GM12878 (cell line): ENCODE results near the gene ITPRIPL1. TPM values are rescaled to one million over a fixed set of nuclear protein-coding genes. Genes with fewer than 3 reads are reported as not detected.

Experiments used
- ASH2L ChIP-seq: fragments of 300-600, 200-600 bp; sonication (generic); IDR thresholded peaks from 2 replicates; pipeline ENCODE4 v1.6.1; 2017; ENCODE audit warnings: low read depth, mild to moderate bottlenecking, borderline replicate concordance
- ATF2 ChIP-seq: IDR thresholded peaks from 2 replicates; pipeline ENCODE4 v1.6.1; 2012; ENCODE audit warnings: low read length, inconsistent platforms
- CBX3 ChIP-seq: fragments of 200-600 bp; sonication (generic); IDR thresholded peaks from 2 replicates; pipeline ENCODE4 v1.6.1; 2016; ENCODE audit warnings: low read depth, borderline replicate concordance
- CREB1 ChIP-seq: IDR thresholded peaks from 2 replicates; pipeline ENCODE4 v1.6.1; 2012; ENCODE audit warnings: low read depth, mild to moderate bottlenecking, inconsistent platforms
- DPF2 ChIP-seq: fragments of 450-650 bp; IDR thresholded peaks from 2 replicates; pipeline ENCODE4 v1.6.1; 2017; ENCODE audit warnings: mild to moderate bottlenecking
- E4F1 ChIP-seq: fragments of 450-650 bp; IDR thresholded peaks from 2 replicates; pipeline ENCODE4 v1.6.1; 2018; ENCODE audit warnings: borderline replicate concordance, mild to moderate bottlenecking; ENCODE audit not compliant: partially characterized antibody
- HCFC1 ChIP-seq: fragments of 150-350 bp; IDR thresholded peaks from 2 replicates; pipeline ENCODE4 v1.6.1; 2014; ENCODE audit warnings: low read length
- HDGF ChIP-seq: fragments of 450-650 bp; IDR thresholded peaks from 2 replicates; pipeline ENCODE4 v1.6.1; 2016; ENCODE audit warnings: antibody characterized with exemption
- IKZF1 ChIP-seq: fragments of 450-650 bp; conservative IDR thresholded peaks from 2 replicates; pipeline ENCODE4 v1.6.1; 2017; ENCODE audit warnings: antibody characterized with exemption, mild to moderate bottlenecking
- IRF4 ChIP-seq: IDR thresholded peaks from 2 replicates; pipeline ENCODE4 v1.6.1; 2011; ENCODE audit warnings: low read depth, low read length
- MAX ChIP-seq: IDR thresholded peaks from 2 replicates; pipeline ENCODE4 v1.6.1; 2012; ENCODE audit warnings: low read depth, low read length, improper control_type of control experiment
- NFIC ChIP-seq: IDR thresholded peaks from 2 replicates; pipeline ENCODE4 v1.6.1; 2012; ENCODE audit warnings: low read depth, mild to moderate bottlenecking, inconsistent platforms, low read length, moderate library complexity
- NR2F1 ChIP-seq: fragments of 450-650 bp; conservative IDR thresholded peaks from 2 replicates; pipeline ENCODE4 v1.6.1; 2017; ENCODE audit warnings: mild to moderate bottlenecking
- PML ChIP-seq: IDR thresholded peaks from 2 replicates; pipeline ENCODE4 v1.6.1; 2012; ENCODE audit warnings: low read length, inconsistent platforms
- PRDM15 ChIP-seq: fragments of 450-650 bp; formaldehyde crosslinking; IDR thresholded peaks from 2 replicates; pipeline ENCODE4 v1.4.0; 2020; ENCODE audit warnings: mild to moderate bottlenecking, moderate library complexity
- REST ChIP-seq: IDR thresholded peaks from 2 replicates; pipeline ENCODE4 v1.6.1; 2012; ENCODE audit warnings: mild to moderate bottlenecking, low read depth, low read length
- RFX5 ChIP-seq: IDR thresholded peaks from 2 replicates; pipeline ENCODE4 v1.6.1; 2011; ENCODE audit warnings: low read depth, low read length, improper control_type of control experiment
- SIN3A ChIP-seq: IDR thresholded peaks from 2 replicates; pipeline ENCODE4 v1.6.1; 2012; ENCODE audit warnings: low read depth, low read length, improper control_type of control experiment
- SUPT20H ChIP-seq: IDR thresholded peaks from 2 replicates; pipeline ENCODE4 v1.6.1; 2011; ENCODE audit warnings: low read depth, mild to moderate bottlenecking, low read length, moderate library complexity, borderline replicate concordance; ENCODE audit not compliant: control insufficient read depth
- TAF1 ChIP-seq: IDR thresholded peaks from 2 replicates; pipeline ENCODE4 v1.6.1; 2011; ENCODE audit warnings: mild to moderate bottlenecking, low read depth, low read length, borderline replicate concordance
- TBL1XR1 ChIP-seq: IDR thresholded peaks from 2 replicates; pipeline ENCODE4 v1.6.1; 2012; ENCODE audit warnings: low read depth, low read length, improper control_type of control experiment
- ZNF622 ChIP-seq: fragments of 450-650 bp; IDR thresholded peaks from 2 replicates; pipeline ENCODE4 v1.6.1; 2017; ENCODE audit warnings: mild to moderate bottlenecking, inconsistent platforms
- polyA plus RNA-seq, 11 experiments: library from polyadenylated mRNA; depleted of rRNA in 4 of 11; unstranded in 6 of 11; stranded (reverse) in 5 of 11; fragments of >200 nt; fragmentation: Nextera tagmentation in 4 of 11; fragmentation: Illumina TruSeq in 1 of 11; extraction: Ambion mirVana in 4 of 11; extraction: Trizol in 1 of 11; gene quantifications; 1 replicate in 1 of 11; 2 replicates in 10 of 11; pipeline versions ENCODE4 v1.2.1 to v1.2.3, GENCODE V29; 2011 to 2016; ENCODE audit warnings: inconsistent platforms in 2 of 11, missing spikeins in 2 of 11, low read depth in 1 of 11
- total RNA-seq, 4 experiments: library from RNA; depleted of rRNA in 3 of 4; stranded (reverse); fragments of >200 nt in 3 of 4; fragmentation: Illumina TruSeq in 1 of 4; extraction: Trizol in 1 of 4; gene quantifications; 2 replicates each; pipeline versions ENCODE4 v1.2.1 to v1.2.3, GENCODE V29; 2013 to 2021

The ITPRIPL1 gene
- total and polyA plus RNA-seq, 10 of the 15 experiments (the other 5 are each of a cell fraction or from before 2014, with no cell fraction given) = 4.9 to 28.7 (median 14.3) TPM

- TF ChIP-seq REST (no peak), ATF2 (peak; percentile 53; the same call in 1 of the 2 replicates), NR2F1 (no peak), HCFC1 (no peak), PRDM15 (CRISPR knock-in tag) (no peak), NFIC (peak; percentile 74), HDGF (no peak), ZNF622 (no peak), TBL1XR1 (peak; percentile 62; the same call in 1 of the 2 replicates), CREB1 (no peak), E4F1 (no peak), CBX3 (no peak), DPF2 (peak; percentile 86), SIN3A (no peak), RFX5 (no peak), ASH2L (no peak), MAX (0 out of 2 replicates have a peak, but pooled peaks have one; percentile 28), TAF1 (no peak), IRF4 (peak; percentile 76; the same call in 1 of the 2 replicates), SUPT20H (no peak), PML (0 out of 2 replicates have a peak, but pooled peaks have one; percentile 22), IKZF1 (peak; percentile 73)
Observed at GRCh38 chr2:96344011-96344410, 18.9 kb downstream of the ITPRIPL1 start (continued).
